Limb (tissue), 2 donors: ENCODE measurements around the gene ADAMTSL4.
"Not testable (repeated sequence)": the region's sequence is repeated elsewhere in the genome, so short reads cannot be mapped to it uniquely, and the experiment has no call there.

ENCODE experiments used
- DNase-seq, 2 donors: peaks; one replicate each; pipeline ENCODE4 v3.0.0-alpha.2; 2016; ENCODE audit errors: extremely low spot score in 2 of 2

The ADAMTSL4 gene

GRCh38 chr1:150581437-150581836 lies 32.2 kb downstream of the ADAMTSL4 start:
- not testable (repeated sequence) for DNase-seq

DNA sequence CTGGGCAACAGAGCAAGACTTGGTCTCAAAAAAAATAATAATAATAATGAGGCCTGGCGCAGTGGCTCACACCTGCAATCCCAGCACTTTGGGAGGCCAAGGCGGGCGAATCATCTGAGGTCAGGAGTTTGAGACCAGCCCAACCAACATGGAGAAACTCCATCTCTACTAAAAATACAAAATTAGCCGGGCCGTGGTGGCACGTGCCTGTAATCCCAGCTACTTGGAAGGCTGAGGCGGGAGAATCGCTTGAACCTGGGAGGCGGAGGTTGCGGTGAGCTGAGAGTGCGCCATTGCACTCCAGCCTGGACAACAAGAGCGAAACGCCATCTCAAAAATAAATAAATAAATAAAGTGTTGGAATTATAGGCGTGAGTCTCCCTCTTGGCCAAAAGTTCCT lies 32.8 kb downstream of the ADAMTSL4 start:
- not testable (repeated sequence) for DNase-seq

- no peak for DNase-seq
Observed at GRCh38 chr1:150582371-150582770, 33.2 kb downstream of the ADAMTSL4 start.

DNA sequence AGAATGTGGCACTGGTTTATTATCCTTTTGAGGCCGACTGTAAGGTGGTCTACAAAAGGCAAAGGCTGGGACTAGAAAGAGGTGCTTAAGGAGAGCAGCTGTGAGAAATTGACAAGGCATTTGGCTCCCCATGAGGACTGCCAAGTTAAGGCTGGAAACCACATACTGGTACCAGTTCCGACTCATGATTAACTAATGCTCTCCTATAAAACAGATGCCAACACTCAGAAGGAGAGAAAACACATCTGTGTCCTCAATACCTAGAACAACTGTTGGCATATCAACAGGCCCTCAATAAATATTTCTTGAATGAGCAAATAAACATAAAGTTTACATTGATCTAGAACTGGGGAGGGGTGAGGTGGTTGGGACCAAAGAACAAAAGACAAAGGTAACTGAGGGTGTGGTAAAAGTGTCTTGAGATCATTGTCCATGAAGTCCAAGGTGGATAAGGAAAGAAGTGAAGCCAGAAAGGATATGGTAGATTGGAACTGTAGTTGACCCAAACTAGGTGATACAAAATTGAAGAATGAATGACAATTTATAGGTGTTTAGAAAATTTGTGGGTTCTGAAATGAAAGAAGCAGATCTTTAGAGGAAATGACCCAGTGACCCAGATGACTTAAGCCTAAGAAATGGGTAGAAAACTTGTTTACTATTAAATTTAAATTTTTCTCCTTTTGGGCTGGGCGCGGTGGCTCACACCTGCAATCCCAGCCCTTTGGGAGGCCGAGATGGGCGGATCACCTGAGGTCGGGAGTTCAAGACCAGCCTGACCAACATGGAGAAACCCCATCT lies 47.1 kb downstream of the ADAMTSL4 start:
- DNase-seq: no peak

DNA sequence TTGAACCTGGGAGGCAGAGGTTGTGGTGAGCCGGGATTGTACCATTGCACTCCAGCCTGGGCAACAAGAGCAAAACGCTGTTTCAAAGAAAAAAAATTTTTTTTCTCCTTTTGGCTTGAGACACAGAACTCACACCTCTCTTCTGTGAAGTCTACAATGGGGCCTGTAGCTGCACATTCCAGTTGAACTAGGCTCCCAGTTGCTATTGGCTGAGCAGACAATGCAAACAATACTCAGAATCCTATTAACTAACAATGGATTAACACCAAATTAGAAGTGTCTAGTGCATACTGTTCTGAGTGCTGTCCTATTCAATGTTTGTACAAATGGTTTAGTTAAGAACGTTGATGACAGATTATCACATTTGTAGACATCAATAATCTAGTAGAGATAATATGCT lies 47.8 kb downstream of the ADAMTSL4 start:
- no peak for DNase-seq

DNA sequence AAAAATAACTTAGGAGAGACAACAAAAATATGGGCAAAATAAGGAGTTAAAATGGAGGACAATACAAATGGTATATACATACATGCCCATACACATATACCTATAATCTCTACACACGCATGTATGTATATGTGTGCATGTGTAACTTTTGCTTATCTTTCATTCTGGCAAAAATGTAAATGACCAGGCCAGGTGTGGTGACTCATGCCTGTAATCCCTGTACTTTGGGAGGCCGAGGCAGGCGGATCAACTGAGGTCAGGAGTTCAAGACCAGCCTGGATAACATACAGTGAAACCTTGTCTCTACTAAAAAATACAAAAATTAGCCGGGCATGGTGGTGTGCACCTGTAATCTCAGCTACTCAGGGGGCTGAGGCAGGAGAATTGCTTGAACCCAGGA lies 49.1 kb downstream of the ADAMTSL4 start:
- DNase-seq: not testable (repeated sequence)

DNA sequence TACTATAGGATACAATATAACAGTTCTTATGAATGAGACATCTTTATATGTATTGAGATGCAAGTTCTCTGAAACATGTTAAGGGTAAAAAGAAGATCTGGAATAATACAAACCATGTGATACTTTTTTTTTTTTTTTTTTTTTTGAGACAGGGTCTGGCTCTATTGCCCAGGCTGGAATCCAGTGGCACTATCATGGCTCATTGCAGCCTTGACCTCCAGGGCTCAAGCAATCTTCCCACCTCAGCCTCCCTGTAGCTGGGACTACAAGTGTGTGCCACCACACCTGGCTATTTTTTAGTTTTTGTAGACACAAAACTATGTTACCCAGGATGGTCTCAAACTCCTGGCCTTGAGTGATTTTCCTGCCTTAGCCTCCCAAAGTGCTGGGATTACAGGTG lies 52.3 kb downstream of the ADAMTSL4 start:
- DNase-seq: no peak

DNA sequence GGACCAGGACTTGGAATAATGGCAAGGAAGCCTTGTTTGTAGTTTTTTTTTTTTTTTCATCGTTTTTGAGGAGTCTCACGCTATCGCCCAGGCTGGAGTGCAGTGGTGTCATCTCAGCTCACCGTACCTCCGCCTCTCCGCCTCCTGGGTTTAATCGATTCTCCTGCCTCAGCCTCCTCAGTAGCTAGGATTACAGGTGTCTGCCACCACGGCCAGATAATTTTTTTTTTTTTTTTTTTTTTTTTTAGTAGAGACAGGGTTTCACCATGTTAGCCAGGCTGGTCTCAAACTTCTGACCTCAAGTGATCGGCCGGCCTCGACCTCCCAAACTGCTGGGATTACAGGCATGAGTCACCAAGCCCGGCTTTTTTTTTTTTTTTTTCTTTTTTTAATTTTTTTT lies 53.2 kb downstream of the ADAMTSL4 start:
- DNase-seq: not testable (repeated sequence)

GRCh38 chr1:150603711-150604110 lies 54.5 kb downstream of the ADAMTSL4 start:
- DNase-seq: no peak

- DNase-seq: no peak
Observed at GRCh38 chr1:150604226-150604588, 55.0 kb downstream of the ADAMTSL4 start.

- DNase-seq: not testable (repeated sequence)
Observed at GRCh38 chr1:150605451-150605731, 56.2 kb downstream of the ADAMTSL4 start.

DNA sequence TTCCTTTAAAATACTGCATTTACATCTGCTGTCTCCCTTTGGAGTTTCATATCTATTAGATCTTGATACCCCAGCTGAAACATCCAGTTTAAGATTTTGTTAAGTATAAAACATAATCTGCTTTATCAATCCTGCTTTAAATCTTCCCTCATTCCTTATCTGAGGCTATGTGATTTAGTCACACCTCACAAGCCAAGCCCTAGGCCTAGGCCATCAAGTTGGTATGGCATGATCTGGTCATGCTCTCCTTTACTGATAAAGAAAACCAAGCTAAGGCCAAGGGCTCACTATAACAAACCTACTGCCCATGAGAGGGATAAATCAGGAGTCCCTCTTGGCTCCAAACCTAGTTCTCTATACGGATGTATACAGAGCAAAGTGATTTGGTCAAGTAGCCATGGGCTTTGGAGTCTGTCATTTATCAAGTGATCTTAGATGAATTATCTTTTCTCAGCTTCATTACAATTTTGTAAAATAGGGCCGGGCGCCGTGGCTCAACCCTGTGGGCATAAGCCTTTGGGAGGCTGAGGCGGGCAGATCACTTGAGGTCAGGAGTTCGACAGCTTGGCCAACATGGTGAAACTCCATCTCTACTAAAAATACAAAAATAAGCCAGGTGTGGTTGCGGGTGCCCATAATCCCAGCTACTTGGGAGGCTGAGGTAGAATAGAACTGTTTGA lies 57.4 kb downstream of the ADAMTSL4 start:
- no peak for DNase-seq

DNA sequence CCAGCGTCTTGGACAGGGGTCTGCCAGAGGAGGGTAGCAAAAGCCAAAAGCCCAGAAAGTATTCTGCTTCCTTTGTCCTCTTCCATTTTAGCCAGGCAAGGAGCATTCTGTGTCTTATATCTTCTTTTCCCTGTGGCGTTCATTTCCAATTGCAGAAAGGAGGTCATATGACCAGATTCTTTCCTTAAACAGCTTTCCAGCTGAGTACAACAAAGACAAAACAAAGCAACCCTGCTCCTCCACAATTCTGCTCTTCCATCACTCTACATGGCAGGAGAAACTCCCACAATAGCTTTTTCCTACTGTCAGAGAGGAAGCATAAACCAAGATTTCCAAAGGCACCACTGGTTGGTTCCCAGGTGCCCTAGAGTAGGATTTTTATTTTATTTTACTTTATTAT lies 60.5 kb downstream of the ADAMTSL4 start:
- peak in 1 of 2 donors; percentile 20 for DNase-seq
